Type B pancreatic cell (in vitro differentiated cells): ENCODE data around the gene CTDNEP1. TPM values are rescaled to one million over a fixed set of nuclear protein-coding genes. Genes with fewer than 3 reads are reported as not detected.

ENCODE experiments used
- DNase-seq: peaks from one replicate; pipeline ENCODE4 v3.0.0; 2021; ENCODE audit warnings: mixed read lengths; ENCODE audit not compliant: unreplicated experiment; ENCODE audit errors: extremely low spot score
- H3K27ac Mint-ChIP-seq: 2 replicates; pipeline ENCODE4 v1.8.0; 2021; ENCODE audit warnings: mild to moderate bottlenecking, mixed read lengths
- H3K27me3 Mint-ChIP-seq: 2 replicates; pipeline ENCODE4 v1.8.0; 2021; ENCODE audit warnings: mixed read lengths
- H3K36me3 Mint-ChIP-seq: 2 replicates; pipeline ENCODE4 v1.8.0; 2021; ENCODE audit warnings: mixed read lengths
- H3K4me1 Mint-ChIP-seq: one replicate; pipeline ENCODE4 v1.8.0; 2021; ENCODE audit warnings: mixed read lengths; ENCODE audit not compliant: unreplicated experiment
- H3K4me3 Mint-ChIP-seq: 2 replicates; pipeline ENCODE4 v1.8.0; 2021; ENCODE audit warnings: mild to moderate bottlenecking, mixed read lengths
- H3K9me3 Mint-ChIP-seq: 2 replicates; pipeline ENCODE4 v1.8.0; 2021; ENCODE audit warnings: mixed read lengths
- CTCF ChIP-seq: fragments of 200-600 bp; sonication (generic); conservative IDR thresholded peaks from 2 replicates; pipeline ENCODE4 v1.5.0; 2021; ENCODE audit warnings: antibody characterized with exemption, mild to moderate bottlenecking
- total RNA-seq: library from RNA; stranded (reverse); gene quantifications from 2 replicates; pipeline ENCODE4 v1.2.1, GENCODE V29; 2021; ENCODE audit warnings: low replicate concordance

CTDNEP1 gene
- total RNA-seq, 1 donor from 2014 or later = 138 TPM

- Mint-ChIP-seq H3K4me3 (peak overlapping the region; percentile 76), H3K36me3 (no peaks in the 10 kb centered on the region), H3K4me1 (peaks cover 19% of the 10 kb centered on the region), H3K27ac (peak overlapping the region; percentile 61), H3K9me3 (no peaks in the 10 kb centered on the region), H3K27me3 (peaks cover 44% of the 10 kb centered on the region)
- no peak for DNase-seq
- TF ChIP-seq CTCF = no peak
Measured at GRCh38 chr17:7293816-7294613, 42.5 kb upstream of the CTDNEP1 start.

GRCh38 chr17:7293159-7293558 lies 41.6 kb upstream of the CTDNEP1 start:
- TF ChIP-seq CTCF = no peak
- Mint-ChIP-seq H3K9me3 (no peaks in the 10 kb centered on the region), H3K36me3 (no peaks in the 10 kb centered on the region), H3K27me3 (peaks cover 47% of the 10 kb centered on the region), H3K4me3 (peak overlapping the region; percentile 76), H3K27ac (peak overlapping the region; percentile 65), H3K4me1 (peaks cover 19% of the 10 kb centered on the region)
- no peak for DNase-seq

- TF ChIP-seq CTCF = no peak
- H3K4me1 Mint-ChIP-seq = peaks cover 19% of the 10 kb centered on the region
- no peaks in the 10 kb centered on the region for H3K36me3 Mint-ChIP-seq
- H3K27ac Mint-ChIP-seq = peak overlapping the region; percentile 65
- H3K27me3 Mint-ChIP-seq = peaks cover 51% of the 10 kb centered on the region
- peak overlapping the region; percentile 76 for H3K4me3 Mint-ChIP-seq
- no peak for DNase-seq
- H3K9me3 Mint-ChIP-seq = no peaks in the 10 kb centered on the region
Measured at GRCh38 chr17:7292729-7293128, 41.2 kb upstream of the CTDNEP1 start.

- Mint-ChIP-seq H3K27me3 (peaks cover 52% of the 10 kb centered on the region), H3K36me3 (no peaks in the 10 kb centered on the region), H3K4me1 (peaks cover 19% of the 10 kb centered on the region), H3K9me3 (no peaks in the 10 kb centered on the region), H3K4me3 (no peak overlapping the region), H3K27ac (no peak overlapping the region)
- DNase-seq = no peak
- no peak for TF ChIP-seq CTCF
Measured at GRCh38 chr17:7292194-7292593, 40.7 kb upstream of the CTDNEP1 start.

GRCh38 chr17:7290685-7291084 lies 39.2 kb upstream of the CTDNEP1 start:
- DNase-seq = no peak
- TF ChIP-seq CTCF = no peak
- no peak overlapping the region for H3K4me3 Mint-ChIP-seq
- H3K27ac Mint-ChIP-seq = no peak overlapping the region
- H3K27me3 Mint-ChIP-seq = peaks cover 40% of the 10 kb centered on the region
- peaks cover 14% of the 10 kb centered on the region for H3K4me1 Mint-ChIP-seq
- H3K9me3 Mint-ChIP-seq = no peaks in the 10 kb centered on the region
- H3K36me3 Mint-ChIP-seq = no peaks in the 10 kb centered on the region
